GM04503 (cell line): Measurements from ENCODE around the gene CTTNBP2.

ENCODE experiments used
- DNase-seq: peaks from one replicate; pipeline ENCODE4 v3.0.0-alpha.2; 2012; ENCODE audit warnings: low read depth

Gene CTTNBP2

DNA sequence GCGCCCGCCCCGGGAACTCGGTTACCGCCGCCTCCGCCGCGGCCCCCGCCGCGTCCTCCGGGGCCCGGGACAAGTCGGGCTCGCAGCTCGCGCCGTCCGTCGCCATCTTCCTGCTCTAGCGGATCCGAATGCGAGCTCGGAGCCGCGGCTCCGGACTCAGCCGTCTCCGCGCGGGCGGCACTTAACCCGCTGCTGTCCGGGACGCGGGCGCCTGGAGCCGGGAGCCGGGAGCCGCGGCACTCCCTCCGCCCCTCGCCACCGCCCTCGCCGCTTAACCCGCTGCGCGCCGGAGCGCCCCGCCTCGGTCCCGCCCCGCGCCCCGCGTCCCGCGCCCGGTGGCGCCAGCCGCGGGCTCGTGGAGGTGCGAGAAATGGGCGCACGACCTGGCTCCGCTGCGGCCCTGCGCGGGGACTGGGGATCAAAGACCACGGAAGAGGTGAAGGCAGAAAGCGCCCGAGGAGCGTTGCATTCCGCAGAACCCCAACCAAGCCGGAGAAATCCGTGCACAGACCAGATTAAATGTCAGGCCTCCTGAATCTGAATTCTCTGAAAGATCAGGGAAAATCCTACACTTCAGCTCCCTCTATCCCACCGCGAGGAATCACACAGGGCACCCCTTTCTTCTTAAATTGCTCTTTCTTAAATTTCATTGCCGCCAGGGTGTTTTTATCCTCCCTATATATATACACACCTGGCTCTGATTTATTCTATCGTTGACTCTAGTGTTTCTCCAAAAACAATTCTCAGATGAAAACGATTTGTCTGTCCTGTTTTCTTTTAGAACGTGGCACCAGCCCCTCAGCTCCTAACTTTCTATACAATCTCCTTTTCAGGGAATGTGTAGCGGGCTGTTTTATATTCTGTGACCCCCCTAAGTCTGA is at the start of gene CTTNBP2:
TSS of gene CTTNBP2 (minus strand) at position 132 of the 881 bp plus-strand sequence. CDS start at position 106, 26 bp downstream.
- no peak for DNase-seq

DNA sequence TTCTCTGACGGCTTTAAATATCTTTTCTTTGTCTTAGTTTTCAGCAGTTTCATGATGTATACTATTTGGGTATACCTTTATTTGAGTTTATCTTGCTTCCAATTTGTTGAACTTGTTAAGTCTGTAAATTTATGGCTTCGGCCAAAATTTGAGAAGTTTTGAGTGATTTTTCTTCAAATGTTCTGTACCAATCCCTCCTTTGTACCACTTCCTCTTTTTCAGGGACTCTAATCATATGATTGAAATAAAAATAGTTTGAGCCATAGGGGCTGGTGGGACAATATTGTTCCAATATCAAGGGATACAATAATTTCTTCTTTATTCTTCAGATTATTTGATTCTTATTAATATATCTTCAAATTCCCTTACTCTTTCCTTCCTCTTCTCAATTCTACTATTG is 43.1 kb upstream of the CTTNBP2 start:
- DNase-seq: no peak

GRCh38 chr7:117912421-117912820 is 39.2 kb upstream of the CTTNBP2 start:
- no peak for DNase-seq

GRCh38 chr7:117908031-117908795 is 35.0 kb upstream of the CTTNBP2 start:
- DNase-seq: no peak

DNA sequence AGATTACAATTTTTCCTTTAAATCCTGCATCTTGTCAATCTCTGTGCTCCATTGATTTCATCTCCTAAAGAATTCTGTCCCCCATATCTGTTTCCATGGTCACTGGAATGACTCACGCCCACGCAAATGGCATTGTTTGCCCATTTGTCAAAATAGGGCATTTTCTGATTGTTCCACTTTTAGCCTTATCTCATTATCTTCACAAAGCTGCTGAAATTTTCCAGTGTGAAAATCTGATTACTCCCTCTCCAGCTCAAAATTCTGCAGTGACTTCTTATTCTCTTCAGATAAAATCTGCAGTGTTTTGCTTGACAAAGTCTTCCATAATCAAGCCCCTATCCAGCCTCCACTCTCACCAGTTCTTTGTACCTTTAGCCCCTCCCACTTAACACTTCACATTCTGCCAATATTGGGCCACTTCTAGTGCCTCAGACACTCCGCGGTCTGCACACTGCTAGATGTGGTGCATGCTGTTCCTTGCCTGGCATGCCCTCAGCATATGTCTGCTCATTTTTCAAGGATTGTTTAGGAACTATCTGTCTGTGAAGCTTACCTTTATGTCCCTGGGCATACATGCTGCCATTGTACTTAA is 33.9 kb upstream of the CTTNBP2 start:
- no peak for DNase-seq

DNA sequence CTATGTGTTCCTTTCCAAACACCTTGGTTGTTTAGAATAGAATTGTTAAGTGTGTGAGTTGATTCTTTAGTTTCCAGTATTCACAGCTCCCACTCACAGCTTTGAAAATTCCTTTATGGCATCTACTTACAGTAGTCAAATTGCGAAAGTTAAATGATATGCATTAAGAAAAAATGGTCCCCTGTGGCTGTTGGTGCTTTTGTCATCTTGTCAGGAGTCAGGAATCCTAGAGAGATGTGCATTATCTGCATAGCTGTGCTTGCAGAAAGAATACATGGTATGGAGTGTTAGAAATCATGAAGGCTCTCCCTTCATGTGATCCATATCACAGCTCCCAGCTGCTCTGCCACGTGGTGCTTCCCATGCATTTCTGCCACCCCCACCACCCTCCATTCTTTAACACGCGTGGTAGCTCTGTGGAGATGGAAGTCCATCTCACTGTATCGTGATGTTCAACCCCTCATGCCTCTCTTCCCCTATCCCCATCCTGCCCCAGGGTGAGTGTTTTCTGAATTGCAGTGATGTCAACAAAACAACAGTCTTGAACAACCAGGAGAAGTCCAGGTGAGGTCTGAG is 29.2 kb upstream of the CTTNBP2 start:
- no peak for DNase-seq

- no peak for DNase-seq
Measured at GRCh38 chr7:117901089-117901797, 28.0 kb upstream of the CTTNBP2 start.

DNA sequence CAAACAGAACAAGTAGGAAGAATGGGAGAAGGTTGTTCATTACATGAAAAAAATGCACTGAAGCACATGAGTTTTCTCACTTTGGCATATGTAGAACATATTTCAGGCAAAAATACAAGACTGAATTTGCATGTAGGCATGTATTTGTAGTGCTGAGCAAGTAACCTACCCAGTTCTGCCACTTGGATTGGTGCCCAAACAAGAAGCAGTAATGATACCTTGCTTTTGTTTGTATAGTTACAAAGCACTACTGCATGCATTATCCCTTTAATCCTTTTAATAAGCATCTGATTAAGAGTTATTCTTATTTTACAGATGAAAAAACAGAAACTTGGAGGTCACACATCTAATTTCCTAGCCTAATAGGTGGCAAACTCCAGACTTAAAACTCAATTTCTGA is 23.1 kb upstream of the CTTNBP2 start:
- no peak for DNase-seq

DNA sequence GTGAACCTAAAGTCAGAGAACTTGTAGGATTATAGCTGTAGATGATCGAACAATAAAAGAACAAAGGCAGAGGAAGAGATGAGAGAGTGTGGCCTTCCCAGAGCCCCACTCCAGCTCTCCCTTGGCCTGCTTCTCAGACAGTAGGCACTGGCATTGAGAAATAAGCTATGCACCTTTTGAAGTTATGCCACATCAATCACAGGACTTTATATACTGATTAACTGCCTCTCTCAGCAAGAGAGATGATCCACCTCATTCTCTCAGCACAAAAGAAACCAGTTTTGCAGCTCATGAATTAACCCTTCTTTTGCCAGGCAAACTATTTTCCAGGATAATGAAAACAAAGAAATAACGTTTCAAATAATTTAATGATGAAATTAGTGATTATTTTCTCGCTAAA is 22.0 kb upstream of the CTTNBP2 start:
- DNase-seq: no peak

- DNase-seq: no peak
Measured at GRCh38 chr7:117894037-117894436, 20.8 kb upstream of the CTTNBP2 start.

DNA sequence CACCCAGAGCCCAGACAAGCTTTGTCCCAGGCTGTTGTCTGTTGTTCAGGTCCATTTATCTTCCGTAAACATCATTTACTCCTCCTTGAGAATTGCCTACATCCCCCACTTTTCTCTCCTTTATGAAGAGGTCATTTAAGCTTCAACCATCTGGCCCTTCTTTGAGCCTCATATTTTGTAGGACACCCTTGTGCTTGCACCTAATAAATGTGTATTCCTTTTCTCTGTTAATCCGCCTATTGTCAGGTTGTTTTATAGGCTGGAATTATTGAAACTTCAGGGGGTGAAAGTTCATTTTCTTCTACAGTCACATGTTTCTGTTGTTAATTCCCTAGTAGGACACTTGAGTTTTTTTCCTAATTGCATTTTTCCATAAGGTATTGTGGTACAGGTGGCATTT is 19.6 kb upstream of the CTTNBP2 start:
- no peak for DNase-seq

- DNase-seq: no peak
Measured at GRCh38 chr7:117889611-117890010, 16.4 kb upstream of the CTTNBP2 start.

- no peak for DNase-seq
Measured at GRCh38 chr7:117888627-117889026, 15.4 kb upstream of the CTTNBP2 start.

- DNase-seq: no peak
Measured at GRCh38 chr7:117882594-117882993, 9.4 kb upstream of the CTTNBP2 start.

DNA sequence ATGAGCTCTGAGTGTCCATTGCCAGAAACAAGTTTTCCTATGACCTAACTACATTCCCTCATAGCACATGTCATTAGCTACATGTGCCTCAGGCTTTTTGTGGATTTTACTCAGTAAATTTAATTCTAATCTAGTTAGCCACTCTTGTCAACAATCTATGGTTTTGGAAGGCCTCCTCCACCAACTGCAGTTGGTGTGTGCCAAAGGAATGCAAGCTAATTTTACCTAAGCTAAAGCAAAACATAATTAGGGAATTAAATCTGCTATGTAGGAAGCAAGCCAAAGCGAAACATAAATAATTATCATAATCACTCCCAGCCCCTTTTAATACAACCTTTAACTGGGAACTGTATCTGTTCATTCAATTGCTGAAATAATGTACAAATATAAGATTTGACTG is 3.5 kb upstream of the CTTNBP2 start:
- no peak for DNase-seq

GRCh38 chr7:117875566-117875965 is 2.3 kb upstream of the CTTNBP2 start:
- no peak for DNase-seq

GRCh38 chr7:117874191-117874700 is 1.0 kb upstream of the CTTNBP2 start:
- no peak for DNase-seq

DNA sequence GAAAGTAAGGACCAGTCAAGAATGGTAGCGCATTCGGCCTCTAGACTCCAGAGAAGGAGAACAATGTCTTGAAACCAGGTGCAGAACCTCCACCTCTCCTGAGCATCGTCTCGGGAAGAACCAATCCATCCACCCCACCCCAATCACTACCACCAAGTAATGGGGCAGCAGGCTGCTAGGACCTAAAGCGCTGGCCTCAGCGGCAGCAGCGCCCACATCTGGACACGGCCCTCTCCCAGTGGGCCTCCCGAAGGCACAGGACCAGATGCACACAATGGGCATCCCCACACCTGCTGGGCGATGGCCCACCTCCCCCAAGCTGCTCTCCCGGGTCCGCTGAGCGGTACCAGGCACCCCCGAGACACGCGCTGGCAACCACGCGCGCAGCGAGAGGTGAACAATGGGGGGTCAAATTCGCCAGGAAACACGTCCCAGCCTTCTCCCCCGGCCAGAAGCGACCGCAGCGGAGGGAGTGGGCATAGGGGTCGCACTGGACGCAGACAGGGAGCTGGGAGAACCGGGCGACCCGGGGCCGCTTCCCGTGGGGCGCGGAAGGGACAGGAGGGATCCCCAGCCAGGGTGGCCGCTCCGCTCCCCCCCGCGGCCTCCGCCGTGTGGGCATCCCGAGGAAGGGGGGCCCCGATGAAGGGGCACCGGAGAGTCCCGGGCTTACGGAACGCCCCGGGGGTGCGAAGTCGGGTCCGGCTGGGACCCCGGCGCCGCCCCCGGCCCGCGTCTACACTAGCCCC is 506 bp downstream of the CTTNBP2 start:
- DNase-seq: no peak

DNA sequence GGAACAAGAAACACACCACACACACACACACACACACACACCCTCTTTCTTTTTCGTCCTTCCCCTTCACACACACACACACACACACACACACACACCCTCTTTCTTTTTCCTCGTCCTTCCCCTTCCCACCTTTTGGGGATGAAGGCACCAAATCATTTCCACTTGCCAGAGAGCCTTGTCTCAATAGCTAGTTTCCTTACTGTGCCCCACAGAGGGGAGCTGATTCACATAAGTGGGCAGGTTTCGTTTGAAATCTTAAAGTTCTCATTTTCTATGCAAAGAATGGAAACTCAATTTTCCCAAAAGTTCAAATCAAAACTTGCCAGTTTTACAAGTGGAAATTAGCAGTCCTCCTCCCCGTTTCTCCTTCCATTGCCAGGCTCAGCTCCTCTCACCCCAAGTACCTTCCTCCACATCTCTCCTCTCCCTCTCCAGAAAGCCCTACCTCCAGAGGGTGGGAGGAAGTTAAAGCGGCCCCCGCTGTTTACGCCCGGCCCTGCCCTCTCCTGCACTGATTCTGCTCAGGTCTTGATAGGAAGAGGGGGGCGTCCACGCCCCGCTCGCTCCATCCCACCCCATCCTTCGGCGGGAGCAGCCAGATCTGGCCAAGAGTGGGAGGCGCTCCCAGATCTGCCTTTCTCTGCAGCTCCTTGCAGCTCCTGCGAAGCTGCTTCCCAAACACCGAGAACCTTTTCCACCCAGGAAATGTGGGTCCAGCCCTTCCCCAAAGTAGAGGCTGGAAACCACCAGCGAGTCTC is 1.3 kb downstream of the CTTNBP2 start:
- DNase-seq: no peak

DNA sequence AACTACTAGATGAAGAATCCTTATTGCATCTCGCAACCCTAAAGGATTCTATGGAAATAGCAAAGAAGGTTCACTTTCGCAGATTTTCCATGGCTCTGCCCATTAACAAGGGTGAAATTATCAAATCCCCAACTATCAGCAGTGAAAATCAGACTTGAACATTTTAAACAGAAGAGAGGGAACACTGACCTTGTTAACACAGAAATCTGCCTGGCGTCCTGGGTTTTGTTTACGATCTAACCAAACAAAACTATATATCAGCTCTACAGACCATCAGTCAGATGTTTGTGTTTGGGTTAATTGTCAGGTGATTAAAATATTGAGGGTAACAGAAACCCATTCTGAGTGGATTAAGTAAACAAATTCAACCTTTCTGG is 1.9 kb downstream of the CTTNBP2 start:
- DNase-seq: no peak
